K562 (cell line): ENCODE data around the gene BMS1. TPM values are rescaled to one million over a fixed set of nuclear protein-coding genes. Genes with fewer than 3 reads are reported as not detected.

Experiments
- ATAC-seq: fragments of 200-7000 bp; cut with Tn5 transposase; 3 replicates; pipeline ENCODE4 v1.9.1; 2020; ENCODE audit warnings: moderate library complexity
- BruUV-seq: library from RNA; stranded (reverse); fragments of 400-500 nt; replicated peaks from 2 replicates; lab custom pipeline; 2021; lab: Mats Ljungman, UMichigan
- CTCF ChIA-PET: fragments of 300-600 bp; formaldehyde crosslinking; extraction: SDS; loops from one replicate; lab custom pipeline; 2021; ENCODE audit warnings: low intra/inter-chr PET ratio; lab: Yijun Ruan, JAX
- POLR2A ChIA-PET: fragments of 300-600, 350-650 bp; sonication (Branson Sonifier 250); formaldehyde crosslinking; extraction: SDS; loops from one replicate; lab custom pipeline; 2021; ENCODE audit warnings: antibody characterized with exemption, inconsistent platforms; lab: Yijun Ruan, JAX
- DNase-seq, 4 experiments: peaks; one replicate each; pipeline versions ENCODE4 v3.0.0 to v3.0.0-alpha.2; 2011 to 2018; ENCODE audit warnings: low spot score in 3 of 4, mixed read lengths in 3 of 4; ENCODE audit errors: extremely low read depth in 1 of 4
- FAIRE-seq: peaks from 2 replicates; lab custom pipeline; 2011; peaks lifted over from hg19 to GRCh38; lab: Jason Lieb, UNC
- H2AFZ ChIP-seq: 2 replicates; pipeline ENCODE4 v1.6.0; 2011; ENCODE audit warnings: low read depth, low read length, control low read depth, inconsistent platforms
- H3K27ac ChIP-seq: fragments of 200-600 bp; 3 replicates; pipeline ENCODE4 v1.8.0; 2011; ENCODE audit warnings: low read depth, mild to moderate bottlenecking, control low read depth, inconsistent platforms, low read length, moderate library complexity, mixed read lengths; ENCODE audit errors: extremely low read depth
- H3K27me3 ChIP-seq, 2 experiments: fragments of 300-600 bp in 1 of 2; 2 replicates in 1 of 2; 3 replicates in 1 of 2; pipeline versions ENCODE4 v1.6.0 to v1.8.0; 2011; ENCODE audit warnings: inconsistent platforms in 2 of 2, low read length in 2 of 2, mild to moderate bottlenecking in 1 of 2, mixed read lengths in 1 of 2, moderate library complexity in 1 of 2; ENCODE audit not compliant: control insufficient read depth in 2 of 2, insufficient read depth in 2 of 2
- H3K36me3 ChIP-seq: fragments of 300-600 bp; 3 replicates; pipeline ENCODE4 v1.8.0; 2011; ENCODE audit warnings: mild to moderate bottlenecking, low read length, inconsistent platforms; ENCODE audit not compliant: control insufficient read depth, insufficient read depth
- H3K4me1 ChIP-seq, 2 experiments: fragments of 200-600 bp in 1 of 2; replicated peaks in 1 of 2; 2 replicates in 1 of 2; 3 replicates in 1 of 2; pipeline versions ENCODE4 v1.5.1 to v1.8.0; 2011; ENCODE audit warnings: inconsistent platforms in 2 of 2, low read length in 2 of 2, mild to moderate bottlenecking in 1 of 2, mixed read lengths in 1 of 2, moderate library complexity in 1 of 2; ENCODE audit not compliant: control insufficient read depth in 2 of 2, insufficient read depth in 2 of 2
- H3K4me2 ChIP-seq: 2 replicates; pipeline ENCODE4 v1.6.1; 2011; ENCODE audit warnings: low read length, control low read depth, inconsistent platforms, mixed read lengths; ENCODE audit not compliant: insufficient read depth
- H3K4me3 ChIP-seq: fragments of 200-600 bp; sonication (generic), shearing (Covaris generic); 2 replicates; pipeline ENCODE4 v1.5.1; 2016; ENCODE audit warnings: control low read depth, inconsistent platforms
- H3K79me2 ChIP-seq: fragments of 200-600 bp; 3 replicates; pipeline ENCODE4 v1.8.0; 2011; ENCODE audit warnings: low read length, inconsistent platforms; ENCODE audit not compliant: control insufficient read depth, insufficient read depth
- H3K9ac ChIP-seq, 2 experiments: 2 replicates each; pipeline versions ENCODE4 v1.6.0 to v1.6.1; 2011; ENCODE audit warnings: low read depth in 2 of 2, low read length in 2 of 2, control low read depth in 1 of 2, inconsistent platforms in 1 of 2, mild to moderate bottlenecking in 1 of 2, mixed read lengths in 1 of 2; ENCODE audit not compliant: insufficient read depth in 1 of 2
- H3K9me1 ChIP-seq: one replicate; pipeline ENCODE4 v1.6.0; 2011; ENCODE audit warnings: inconsistent platforms, mild to moderate bottlenecking, low read length, moderate library complexity; ENCODE audit not compliant: control insufficient read depth, insufficient read depth
- H3K9me3 ChIP-seq: replicated peaks from 2 replicates; pipeline ENCODE4 v1.5.1; 2011; ENCODE audit warnings: low read depth, low read length, inconsistent platforms; ENCODE audit not compliant: control insufficient read depth, insufficient read depth
- H4K20me1 ChIP-seq: replicated peaks from 2 replicates; pipeline ENCODE4 v1.6.1; 2011; ENCODE audit warnings: low read length, inconsistent platforms, mixed read lengths; ENCODE audit not compliant: control insufficient read depth, insufficient read depth
- ARNT ChIP-seq, 2 experiments: fragments of 450-650 bp; IDR thresholded peaks; 2 replicates each; pipeline ENCODE4 v1.6.1; 2016; ENCODE audit warnings: mild to moderate bottlenecking in 1 of 2
- BCOR ChIP-seq: fragments of 450-650 bp; IDR thresholded peaks from 2 replicates; pipeline ENCODE4 v1.6.1; 2016
- BRF1 ChIP-seq: IDR thresholded peaks from 3 replicates; pipeline ENCODE4 v1.6.1; 2011; ENCODE audit warnings: borderline replicate concordance, mild to moderate bottlenecking; ENCODE audit not compliant: insufficient read length; ENCODE audit errors: extremely low read depth
- CBX5 ChIP-seq: IDR thresholded peaks from 2 replicates; pipeline ENCODE4 v1.6.1; 2014; ENCODE audit warnings: low read depth, borderline replicate concordance
- HDAC8 ChIP-seq: fragments of 450-650 bp; IDR thresholded peaks from 2 replicates; pipeline ENCODE4 v1.6.1; 2016; ENCODE audit warnings: mild to moderate bottlenecking, missing genetic modification characterization, moderate library complexity, missing compliant biosample characterization
- LEF1 ChIP-seq: fragments of 450-650 bp; IDR thresholded peaks from 2 replicates; pipeline ENCODE4 v1.6.1; 2016; ENCODE audit warnings: mild to moderate bottlenecking
- MTA3 ChIP-seq: fragments of 450-650 bp; formaldehyde crosslinking; IDR thresholded peaks from 2 replicates; pipeline ENCODE4 v1.6.1; 2017; ENCODE audit warnings: mild to moderate bottlenecking, borderline replicate concordance
- NCOA4 ChIP-seq: fragments of 450-650 bp; IDR thresholded peaks from 2 replicates; pipeline ENCODE4 v1.6.1; 2018; ENCODE audit warnings: mild to moderate bottlenecking; ENCODE audit not compliant: partially characterized antibody
- SMAD4 ChIP-seq: fragments of 250-450 bp; sonication (Bioruptor Pico); conservative IDR thresholded peaks from 2 replicates; pipeline ENCODE4 v1.8.0; 2021; ENCODE audit warnings: inconsistent platforms, mild to moderate bottlenecking, moderate library complexity
- STAT5A ChIP-seq: IDR thresholded peaks from 2 replicates; pipeline ENCODE4 v1.6.1; 2012; ENCODE audit warnings: low read length, inconsistent platforms, borderline replicate concordance
- SUPT5H ChIP-seq: fragments of 450-650 bp; IDR thresholded peaks from 2 replicates; pipeline ENCODE4 v1.6.1; 2016
- ZNF165 ChIP-seq: fragments of 250-450 bp; sonication (Bioruptor Pico); IDR thresholded peaks from 2 replicates; pipeline ENCODE4 v1.4.0; 2020; ENCODE audit warnings: borderline replicate concordance
- ZNF551 ChIP-seq: fragments of 250-450 bp; sonication (Bioruptor Pico); IDR thresholded peaks from 2 replicates; pipeline ENCODE4 v1.5.0; 2021; ENCODE audit warnings: mild to moderate bottlenecking, moderate library complexity
- WGBS: fragments of 100-300 bp; shearing (Covaris generic); methylation state at CpG from one replicate; pipeline ENCODE4 v1.1.6; 2016; ENCODE audit warnings: low coverage, mixed read lengths; ENCODE audit not compliant: insufficient coverage; ENCODE audit errors: missing lambda C conversion rate; 5-methylcytosine and 5-hydroxymethylcytosine counted together
- in situ Hi-C: fragments of 300-500 bp; cut with MboI; formaldehyde crosslinking; loops from 4 replicates; pipeline ENCODE4 v1.15.0; 2018; ENCODE audit warnings: inconsistent platforms, mixed read lengths
- intact Hi-C: fragments of 100-400 bp; cut with micrococcal nuclease; formaldehyde crosslinking; loops from 2 replicates; pipeline ENCODE4 v1.14.2; 2022
- polyA plus RNA-seq, 8 experiments: library from polyadenylated mRNA; depleted of rRNA in 4 of 8; stranded (reverse) in 5 of 8; unstranded in 3 of 8; fragments of >200 nt; fragmentation: Nextera tagmentation in 2 of 8; fragmentation: Illumina TruSeq in 1 of 8; extraction: Ambion mirVana in 2 of 8; extraction: Trizol in 1 of 8; gene quantifications; 2 replicates each; pipeline versions ENCODE4 v1.2.1 to v1.2.3, GENCODE V29; 2011 to 2014; ENCODE audit warnings: inconsistent platforms in 1 of 8, missing spikeins in 1 of 8
- total RNA-seq, 7 experiments: library from RNA; depleted of rRNA in 6 of 7; stranded (reverse); fragments of >200 nt in 6 of 7; fragmentation: Illumina TruSeq in 2 of 7; extraction: Trizol in 2 of 7; gene quantifications; 2 replicates each; pipeline versions ENCODE4 v1.2.1 to v1.2.3, GENCODE V29; 2011 to 2021; ENCODE audit warnings: low replicate concordance in 1 of 7
- TF ChIP-seq, protein P1 (sequence below): fragments of 450-650 bp; formaldehyde crosslinking; IDR thresholded peaks from 2 replicates; pipeline ENCODE4 v1.4.0; 2020; ENCODE audit warnings: mild to moderate bottlenecking, mixed read lengths
- TF ChIP-seq, protein P2 (sequence below), 2 experiments: IDR thresholded peaks in 1 of 2; conservative IDR thresholded peaks in 1 of 2; 2 replicates each; pipeline ENCODE4 v1.6.1; 2016; ENCODE audit warnings: low read depth in 2 of 2, mild to moderate bottlenecking in 1 of 2, missing compliant biosample characterization in 1 of 2, missing genetic modification characterization in 1 of 2, moderate library complexity in 1 of 2
- TF ChIP-seq, protein P3 (sequence below): fragments of 450-650 bp; IDR thresholded peaks from 2 replicates; pipeline ENCODE4 v1.6.1; 2016; ENCODE audit warnings: mild to moderate bottlenecking

BMS1 gene
- total and polyA plus RNA-seq, 9 of the 15 experiments (the other 6 are each of a cell fraction or from before 2014, with no cell fraction given) = 11.1 to 46.9 (median 32.7) TPM

DNA sequence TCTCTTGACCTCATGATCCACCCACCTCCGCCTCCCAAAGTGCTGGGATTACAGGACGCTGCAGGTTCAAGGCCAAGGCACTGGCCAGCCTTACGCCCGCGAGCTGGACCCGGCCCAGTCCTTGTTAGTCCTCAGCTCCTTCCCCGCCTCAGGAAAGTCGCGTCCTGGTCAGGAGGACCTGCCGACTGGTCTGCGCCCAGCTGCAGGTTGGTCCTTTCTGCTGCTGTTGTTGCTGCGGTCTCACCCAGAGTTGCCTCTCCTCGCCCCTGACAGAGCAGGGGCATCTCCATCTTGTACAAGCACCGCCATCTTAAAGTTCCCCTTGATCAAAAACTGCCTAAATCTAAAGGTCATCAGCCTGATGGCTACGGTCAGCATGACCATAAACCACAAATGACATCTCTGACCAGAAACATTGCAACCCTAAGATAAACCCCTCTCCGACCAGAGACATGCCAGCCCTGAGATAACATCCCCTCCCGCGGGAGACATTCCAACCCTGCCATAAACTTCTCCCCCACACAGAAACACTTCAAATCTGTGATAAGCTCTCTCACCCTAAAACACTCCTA is 13.9 kb upstream of the BMS1 start:
- no TSS peak for BruUV-seq
- ATAC-seq (peak; percentile 81), FAIRE-seq (peak; percentile 89), DNase-seq (peak; percentile 37 to 87 (median 56))
- Histone ChIP-seq H3K9ac (peak overlapping the region in 1 of 2 experiments; percentile 70; a peak in 2 of 4 replicates), H3K27me3 (peaks cover 8 to 20% of the 10 kb centered on the region in 2 experiments; a peak in 3 of 5 replicates), H2AFZ (peak overlapping the region; percentile 72; the same call in 1 of the 2 replicates), H3K9me1 (no peaks in the 10 kb centered on the region), H3K4me1 (peaks cover 8 to 24% of the 10 kb centered on the region in 2 experiments; a peak in 4 of 5 replicates), H3K79me2 (no peaks in the 10 kb centered on the region), H3K9me3 (no peaks in the 10 kb centered on the region), H3K4me2 (peak overlapping the region; percentile 60), H3K27ac (no peak overlapping the region; the same call in 2 of the 3 replicates), H4K20me1 (0 out of 2 replicates have a peak, but pooled peaks cover 3% of the 10 kb centered on the region), H3K36me3 (no peaks in the 10 kb centered on the region), H3K4me3 (peak overlapping the region; percentile 11; the same call in 1 of the 2 replicates)
- intact Hi-C loops = loop anchor here (10.0 kb wide), 1 partner anchor 124 kb away; no protein-coding TSS in a partner anchor
- WGBS = 6% methylated on average over 18 of the region's 18 CpGs
- POLR2A ChIA-PET = interaction anchor here (0.6 to 1.2 kb wide), 5 partner anchors 13 to 805 kb away, joined by 3 to 4 read pairs (median 3); partner anchors contain the start of gene BMS1
- in situ Hi-C loops = no loop called here
- CTCF ChIA-PET = no interaction called here
- TF ChIP-seq SMAD4 (peak; percentile 96), CBX5 (no peak), HDAC8 (tag) (peak; percentile 61; the same call in 1 of the 2 replicates), BCOR (peak; percentile 95), ZNF165 (CRISPR knock-in tag) (peak; percentile 67; the same call in 1 of the 2 replicates), NCOA4 (peak; percentile 55), STAT5A (peak; percentile 88), BRF1 (no peak), LEF1 (peak; percentile 79), SUPT5H (no peak), ZNF551 (CRISPR knock-in tag) (no peak), ARNT (IDR thresholded peaks at IDR 0.05) (peak; percentile 64 to 86; a peak in 2 of 4 replicates), MTA3 (no peak)
- TF ChIP-seq, protein P1, sequence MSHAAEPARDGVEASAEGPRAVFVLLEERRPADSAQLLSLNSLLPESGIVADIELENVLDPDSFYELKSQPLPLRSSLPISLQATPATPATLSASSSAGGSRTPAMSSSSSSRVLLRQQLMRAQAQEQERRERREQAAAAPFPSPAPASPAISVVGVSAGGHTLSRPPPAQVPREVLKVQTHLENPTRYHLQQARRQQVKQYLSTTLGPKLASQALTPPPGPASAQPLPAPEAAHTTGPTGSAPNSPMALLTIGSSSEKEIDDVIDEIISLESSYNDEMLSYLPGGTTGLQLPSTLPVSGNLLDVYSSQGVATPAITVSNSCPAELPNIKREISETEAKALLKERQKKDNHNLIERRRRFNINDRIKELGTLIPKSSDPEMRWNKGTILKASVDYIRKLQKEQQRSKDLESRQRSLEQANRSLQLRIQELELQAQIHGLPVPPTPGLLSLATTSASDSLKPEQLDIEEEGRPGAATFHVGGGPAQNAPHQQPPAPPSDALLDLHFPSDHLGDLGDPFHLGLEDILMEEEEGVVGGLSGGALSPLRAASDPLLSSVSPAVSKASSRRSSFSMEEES = no peak
- TF ChIP-seq, protein P2, sequence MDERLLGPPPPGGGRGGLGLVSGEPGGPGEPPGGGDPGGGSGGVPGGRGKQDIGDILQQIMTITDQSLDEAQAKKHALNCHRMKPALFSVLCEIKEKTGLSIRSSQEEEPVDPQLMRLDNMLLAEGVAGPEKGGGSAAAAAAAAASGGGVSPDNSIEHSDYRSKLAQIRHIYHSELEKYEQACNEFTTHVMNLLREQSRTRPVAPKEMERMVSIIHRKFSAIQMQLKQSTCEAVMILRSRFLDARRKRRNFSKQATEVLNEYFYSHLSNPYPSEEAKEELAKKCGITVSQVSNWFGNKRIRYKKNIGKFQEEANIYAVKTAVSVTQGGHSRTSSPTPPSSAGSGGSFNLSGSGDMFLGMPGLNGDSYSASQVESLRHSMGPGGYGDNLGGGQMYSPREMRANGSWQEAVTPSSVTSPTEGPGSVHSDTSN (CRISPR knock-in tag; IDR thresholded peaks at IDR 0.05; ENCODE audit: low read depth) = no peak
- TF ChIP-seq, protein P2 (tag; conservative IDR thresholded peaks at IDR 0.05; ENCODE audit: low read depth) = peak; percentile 83
- TF ChIP-seq, protein P3, sequence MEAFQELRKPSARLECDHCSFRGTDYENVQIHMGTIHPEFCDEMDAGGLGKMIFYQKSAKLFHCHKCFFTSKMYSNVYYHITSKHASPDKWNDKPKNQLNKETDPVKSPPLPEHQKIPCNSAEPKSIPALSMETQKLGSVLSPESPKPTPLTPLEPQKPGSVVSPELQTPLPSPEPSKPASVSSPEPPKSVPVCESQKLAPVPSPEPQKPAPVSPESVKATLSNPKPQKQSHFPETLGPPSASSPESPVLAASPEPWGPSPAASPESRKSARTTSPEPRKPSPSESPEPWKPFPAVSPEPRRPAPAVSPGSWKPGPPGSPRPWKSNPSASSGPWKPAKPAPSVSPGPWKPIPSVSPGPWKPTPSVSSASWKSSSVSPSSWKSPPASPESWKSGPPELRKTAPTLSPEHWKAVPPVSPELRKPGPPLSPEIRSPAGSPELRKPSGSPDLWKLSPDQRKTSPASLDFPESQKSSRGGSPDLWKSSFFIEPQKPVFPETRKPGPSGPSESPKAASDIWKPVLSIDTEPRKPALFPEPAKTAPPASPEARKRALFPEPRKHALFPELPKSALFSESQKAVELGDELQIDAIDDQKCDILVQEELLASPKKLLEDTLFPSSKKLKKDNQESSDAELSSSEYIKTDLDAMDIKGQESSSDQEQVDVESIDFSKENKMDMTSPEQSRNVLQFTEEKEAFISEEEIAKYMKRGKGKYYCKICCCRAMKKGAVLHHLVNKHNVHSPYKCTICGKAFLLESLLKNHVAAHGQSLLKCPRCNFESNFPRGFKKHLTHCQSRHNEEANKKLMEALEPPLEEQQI = peak; percentile 70; the same call in 1 of the 2 replicates
